ENCODE data around the gene NSMCE1.

The NSMCE1 gene

DNA sequence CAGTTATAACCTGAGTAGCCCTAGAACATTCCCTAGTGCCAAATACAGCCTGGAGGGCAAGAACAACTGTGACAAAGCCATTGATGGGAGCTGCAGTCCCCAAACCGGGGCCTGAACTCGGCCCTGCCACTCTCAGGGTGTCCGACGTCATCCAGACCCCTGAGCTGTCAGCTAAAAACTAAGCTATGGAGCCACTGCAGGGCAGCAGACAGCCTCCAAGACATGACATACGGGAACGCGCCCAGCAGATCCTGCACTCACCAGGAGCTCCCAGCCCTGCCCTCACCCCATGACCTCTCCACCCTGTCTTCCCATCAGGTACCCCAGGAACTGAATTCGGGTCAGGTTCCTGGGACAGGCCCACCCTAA is 36.9 kb downstream of the NSMCE1 start:
- Histone ChIP-seq H3K36me3 (ENCODE audit: control insufficient read depth, insufficient read depth, low read length) (peaks cover 5% of the 10 kb centered on the region), H3K4me1 (ENCODE audit: control insufficient read depth, insufficient read depth, low read length) (peaks cover 1% of the 10 kb centered on the region), H3K4me3 (ENCODE audit: insufficient read depth, low read depth, low read length) (no peak overlapping the region), H3K9me3 (ENCODE audit: control insufficient read depth, low read length) (no peaks in the 10 kb centered on the region), H3K27me3 (ENCODE audit: control insufficient read depth, insufficient read depth, low read length, poor library complexity, severe bottlenecking) (no peaks in the 10 kb centered on the region), H3K27ac (ENCODE audit: insufficient read depth, low read depth, low read length, poor library complexity, severe bottlenecking) (no peak overlapping the region)
- 93 to 96% methylated on average over 8 of the region's 8 CpGs for WGBS, 2 experiments

DNA sequence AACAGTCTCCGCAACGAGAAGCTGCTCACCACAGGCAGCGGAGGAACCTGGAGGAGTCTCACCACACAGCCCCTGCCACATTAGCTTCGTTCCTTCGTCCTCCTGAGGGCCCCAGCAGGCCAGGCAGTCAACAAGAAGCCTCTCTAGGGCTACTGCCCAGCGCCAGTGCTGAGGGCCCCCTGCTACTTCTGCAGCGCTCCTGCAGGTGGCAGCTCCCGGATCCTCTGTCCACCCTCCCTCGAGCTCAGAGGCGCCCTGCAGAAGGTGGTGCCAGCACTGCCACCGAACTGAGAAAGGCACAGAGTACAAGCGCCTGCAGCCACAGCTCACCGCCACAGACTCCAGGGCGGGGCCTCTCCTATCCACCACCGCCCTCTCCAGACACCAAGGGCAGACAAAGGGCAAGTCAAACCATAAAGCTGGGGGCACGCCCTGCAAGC is 38.0 kb downstream of the NSMCE1 start:
- H3K27me3 ChIP-seq (ENCODE audit: control insufficient read depth, insufficient read depth, low read length, poor library complexity, severe bottlenecking), result no peaks in the 10 kb centered on the region
- H3K4me3 ChIP-seq (ENCODE audit: insufficient read depth, low read depth, low read length), result no peak overlapping the region
- 88% methylated on average over 16 of the region's 16 CpGs for WGBS, 2 experiments
- H3K9me3 ChIP-seq (ENCODE audit: control insufficient read depth, low read length), result no peaks in the 10 kb centered on the region
- H3K36me3 ChIP-seq (ENCODE audit: control insufficient read depth, insufficient read depth, low read length), result peaks cover 5% of the 10 kb centered on the region
- H3K4me1 ChIP-seq (ENCODE audit: control insufficient read depth, insufficient read depth, low read length), result no peaks in the 10 kb centered on the region
- no peak overlapping the region for H3K27ac ChIP-seq (ENCODE audit: insufficient read depth, low read depth, low read length, poor library complexity, severe bottlenecking)

DNA sequence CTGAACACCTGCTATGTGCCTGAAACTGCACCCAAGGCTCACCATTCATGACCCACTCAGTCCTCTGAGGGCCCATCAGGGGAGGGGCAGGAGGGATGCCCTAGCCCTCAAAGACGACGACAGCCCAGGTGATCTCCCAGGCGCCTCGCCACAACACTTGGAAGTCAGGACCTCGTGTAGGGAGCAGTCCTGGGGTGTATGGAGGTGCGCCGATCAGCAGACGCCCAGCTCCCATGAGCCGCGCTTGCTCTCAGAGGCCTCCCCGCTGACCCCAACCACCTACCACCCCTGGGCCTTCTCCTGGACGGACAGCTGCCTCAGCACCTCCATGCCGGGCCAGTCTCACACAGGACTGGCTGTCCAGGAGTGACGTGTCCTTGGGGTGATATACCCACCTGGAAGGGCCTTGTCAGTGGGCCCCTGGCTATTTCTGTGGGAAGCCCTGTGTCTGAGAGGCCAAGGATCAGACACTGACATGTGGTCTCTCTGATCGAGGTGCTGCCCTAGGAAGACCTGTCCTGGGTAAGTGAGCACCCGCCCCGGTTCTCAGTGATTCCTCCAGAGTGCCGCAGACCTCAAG is 38.6 kb downstream of the NSMCE1 start:
- Histone ChIP-seq H3K4me1 (ENCODE audit: control insufficient read depth, insufficient read depth, low read length) (no peaks in the 10 kb centered on the region), H3K4me3 (ENCODE audit: insufficient read depth, low read depth, low read length) (no peak overlapping the region), H3K27me3 (ENCODE audit: control insufficient read depth, insufficient read depth, low read length, poor library complexity, severe bottlenecking) (no peaks in the 10 kb centered on the region), H3K36me3 (ENCODE audit: control insufficient read depth, insufficient read depth, low read length) (peaks cover 5% of the 10 kb centered on the region), H3K9me3 (ENCODE audit: control insufficient read depth, low read length) (no peaks in the 10 kb centered on the region), H3K27ac (ENCODE audit: insufficient read depth, low read depth, low read length, poor library complexity, severe bottlenecking) (no peak overlapping the region)
- 94 to 96% methylated on average over 18 of the region's 18 CpGs for WGBS, 2 experiments

DNA sequence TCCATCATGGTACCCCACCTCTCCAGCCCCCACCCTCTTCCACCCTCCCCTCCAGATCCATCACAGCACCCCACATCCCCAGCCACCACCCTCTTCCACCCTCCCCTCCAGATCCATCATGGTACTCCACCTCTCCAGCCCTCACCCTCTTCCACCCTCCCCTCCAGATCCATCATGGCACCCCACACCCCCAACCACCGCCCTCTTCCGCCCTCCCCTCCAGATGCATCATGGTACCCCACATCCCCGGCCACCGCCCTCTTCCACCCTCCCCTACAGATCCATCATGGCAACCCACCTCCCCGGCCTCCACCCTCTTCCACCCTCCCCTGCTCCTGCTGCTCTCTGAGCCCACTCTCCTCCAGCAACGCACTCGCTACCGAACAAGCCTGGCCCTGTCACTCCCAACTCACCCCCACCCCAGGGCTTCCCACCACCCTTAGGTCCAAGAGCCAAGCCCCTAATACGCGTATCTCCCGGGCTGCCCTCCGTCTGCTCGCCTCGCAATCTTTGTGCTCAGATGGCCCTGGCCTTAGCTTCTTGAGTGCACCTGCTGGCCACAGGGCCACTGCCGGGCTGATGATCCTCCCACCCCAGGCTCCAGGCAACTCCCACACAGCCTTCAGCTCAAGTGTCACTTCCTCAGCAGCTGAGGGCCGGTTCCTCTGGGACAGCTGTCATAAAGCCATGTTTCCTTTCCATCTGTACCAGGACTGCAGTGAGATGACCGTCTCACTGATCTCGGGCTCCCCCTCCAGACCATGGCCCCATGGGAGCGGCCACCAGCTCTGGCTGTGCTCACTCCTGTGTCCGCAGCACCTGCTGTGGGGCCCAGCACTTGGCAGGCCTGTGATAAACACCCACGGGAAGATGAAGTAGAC is 39.7 kb downstream of the NSMCE1 start:
- no peak overlapping the region for H3K4me3 ChIP-seq (ENCODE audit: insufficient read depth, low read depth, low read length)
- peaks cover 5% of the 10 kb centered on the region for H3K36me3 ChIP-seq (ENCODE audit: control insufficient read depth, insufficient read depth, low read length)
- no peak overlapping the region for H3K27ac ChIP-seq (ENCODE audit: insufficient read depth, low read depth, low read length, poor library complexity, severe bottlenecking)
- WGBS, 2 experiments, result 94% methylated on average over 21 of the region's 21 CpGs
- H3K27me3 ChIP-seq (ENCODE audit: control insufficient read depth, insufficient read depth, low read length, poor library complexity, severe bottlenecking), result no peaks in the 10 kb centered on the region
- no peaks in the 10 kb centered on the region for H3K4me1 ChIP-seq (ENCODE audit: control insufficient read depth, insufficient read depth, low read length)
- H3K9me3 ChIP-seq (ENCODE audit: control insufficient read depth, low read length), result no peaks in the 10 kb centered on the region

DNA sequence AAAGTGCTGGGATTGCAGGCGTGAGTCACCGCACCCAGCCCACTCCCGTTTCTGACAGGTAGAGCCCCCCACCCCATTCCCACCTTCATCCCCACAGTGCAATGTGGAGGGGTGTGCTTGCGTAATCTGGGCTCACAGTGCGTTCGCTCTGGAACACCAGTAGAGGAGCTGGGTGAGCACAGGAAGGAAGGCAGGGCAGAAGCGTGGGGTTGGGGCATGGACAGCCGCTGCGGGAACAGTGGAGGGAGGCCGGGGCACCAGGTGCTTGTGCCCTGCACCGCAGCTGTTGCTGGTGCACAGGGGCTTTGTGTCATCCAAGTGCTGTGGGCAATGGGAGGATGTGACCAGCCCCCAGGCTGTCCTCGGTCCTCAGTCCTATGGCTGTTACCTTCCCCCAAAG is 40.5 kb downstream of the NSMCE1 start:
- no peaks in the 10 kb centered on the region for H3K4me1 ChIP-seq (ENCODE audit: control insufficient read depth, insufficient read depth, low read length)
- no peaks in the 10 kb centered on the region for H3K9me3 ChIP-seq (ENCODE audit: control insufficient read depth, low read length)
- peaks cover 5% of the 10 kb centered on the region for H3K36me3 ChIP-seq (ENCODE audit: control insufficient read depth, insufficient read depth, low read length)
- H3K4me3 ChIP-seq (ENCODE audit: insufficient read depth, low read depth, low read length), result no peak overlapping the region
- no peaks in the 10 kb centered on the region for H3K27me3 ChIP-seq (ENCODE audit: control insufficient read depth, insufficient read depth, low read length, poor library complexity, severe bottlenecking)
- no peak overlapping the region for H3K27ac ChIP-seq (ENCODE audit: insufficient read depth, low read depth, low read length, poor library complexity, severe bottlenecking)
- 86 to 87% methylated on average over 12 of the region's 12 CpGs for WGBS, 2 experiments

- no peaks in the 10 kb centered on the region for H3K9me3 ChIP-seq (ENCODE audit: control insufficient read depth, low read length)
- no peaks in the 10 kb centered on the region for H3K4me1 ChIP-seq (ENCODE audit: control insufficient read depth, insufficient read depth, low read length)
- 92 to 93% methylated on average over 16 of the region's 16 CpGs for WGBS, 2 experiments
- H3K36me3 ChIP-seq (ENCODE audit: control insufficient read depth, insufficient read depth, low read length), result peaks cover 5% of the 10 kb centered on the region
- H3K27ac ChIP-seq (ENCODE audit: insufficient read depth, low read depth, low read length, poor library complexity, severe bottlenecking), result no peak overlapping the region
- H3K4me3 ChIP-seq (ENCODE audit: insufficient read depth, low read depth, low read length), result no peak overlapping the region
- H3K27me3 ChIP-seq (ENCODE audit: control insufficient read depth, insufficient read depth, low read length, poor library complexity, severe bottlenecking), result no peaks in the 10 kb centered on the region
Measured at GRCh38 chr16:27226976-27227705, 41.4 kb downstream of the NSMCE1 start.

DNA sequence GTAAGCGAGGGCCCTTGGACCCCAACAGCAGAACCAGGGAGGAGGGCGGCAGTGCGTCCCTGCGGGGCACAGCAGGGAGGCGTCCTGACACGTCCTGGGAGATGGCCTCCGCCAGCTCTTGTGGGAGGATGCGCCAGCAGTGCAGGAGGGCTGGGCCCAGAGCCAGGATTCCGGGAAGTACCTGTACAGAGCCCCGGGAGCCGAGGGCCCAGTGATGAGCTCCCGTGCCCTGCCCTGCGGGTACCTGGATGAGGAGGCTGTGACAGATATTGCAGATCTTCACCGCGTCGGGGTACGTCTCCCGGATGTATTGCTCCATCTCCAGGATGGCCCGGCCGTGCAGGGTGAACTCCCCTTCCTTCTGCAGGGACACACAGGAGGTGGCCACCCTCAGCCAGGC is 42.1 kb downstream of the NSMCE1 start:
- WGBS, 2 experiments, result 84 to 85% methylated on average over 20 of the region's 20 CpGs
- Histone ChIP-seq H3K36me3 (ENCODE audit: control insufficient read depth, insufficient read depth, low read length) (peaks cover 5% of the 10 kb centered on the region), H3K9me3 (ENCODE audit: control insufficient read depth, low read length) (no peaks in the 10 kb centered on the region), H3K4me3 (ENCODE audit: insufficient read depth, low read depth, low read length) (no peak overlapping the region), H3K4me1 (ENCODE audit: control insufficient read depth, insufficient read depth, low read length) (no peaks in the 10 kb centered on the region), H3K27me3 (ENCODE audit: control insufficient read depth, insufficient read depth, low read length, poor library complexity, severe bottlenecking) (no peaks in the 10 kb centered on the region), H3K27ac (ENCODE audit: insufficient read depth, low read depth, low read length, poor library complexity, severe bottlenecking) (no peak overlapping the region)

DNA sequence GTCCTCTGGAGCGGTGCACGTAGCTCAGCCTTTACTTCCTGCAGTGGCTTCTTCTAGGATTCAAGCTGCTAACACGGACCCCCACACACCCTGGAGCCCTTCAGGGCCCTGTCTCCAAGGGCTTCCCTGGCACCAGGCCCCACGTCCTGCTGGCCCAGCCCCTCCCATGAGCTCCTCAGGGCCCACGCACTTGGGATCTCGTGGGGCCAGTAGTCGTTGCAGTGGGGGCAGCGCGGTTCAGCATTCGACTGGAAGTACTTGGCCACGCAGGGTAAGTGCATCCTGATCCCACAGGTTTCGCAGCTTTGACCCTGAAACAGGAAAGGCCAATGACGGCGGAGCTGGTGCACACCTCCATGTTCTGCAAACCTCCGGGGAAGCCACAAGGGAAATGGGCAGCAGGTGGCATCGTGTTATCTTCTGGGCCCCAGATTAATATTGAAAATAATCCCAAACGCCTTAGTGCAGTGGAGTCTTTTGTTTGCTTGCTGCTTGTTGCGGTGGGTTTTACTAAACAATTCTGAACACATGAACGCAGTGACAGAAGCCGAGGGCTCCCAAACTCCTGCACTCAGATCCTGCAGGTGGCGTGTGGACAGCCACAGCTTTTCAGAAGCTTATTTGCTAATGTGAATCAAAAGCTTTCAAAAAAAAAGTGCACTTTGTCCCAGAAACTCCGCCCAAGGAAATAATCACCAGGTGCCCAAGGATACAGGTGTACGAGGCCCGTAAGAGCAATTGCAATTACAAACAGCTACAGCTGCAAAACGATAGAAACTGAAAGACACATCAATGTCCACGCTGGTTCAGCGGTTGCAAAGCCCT is 42.8 kb downstream of the NSMCE1 start:
- Histone ChIP-seq H3K4me3 (ENCODE audit: insufficient read depth, low read depth, low read length) (no peak overlapping the region), H3K27ac (ENCODE audit: insufficient read depth, low read depth, low read length, poor library complexity, severe bottlenecking) (no peak overlapping the region), H3K9me3 (ENCODE audit: control insufficient read depth, low read length) (no peaks in the 10 kb centered on the region), H3K36me3 (ENCODE audit: control insufficient read depth, insufficient read depth, low read length) (peaks cover 5% of the 10 kb centered on the region), H3K4me1 (ENCODE audit: control insufficient read depth, insufficient read depth, low read length) (no peaks in the 10 kb centered on the region), H3K27me3 (ENCODE audit: control insufficient read depth, insufficient read depth, low read length, poor library complexity, severe bottlenecking) (no peaks in the 10 kb centered on the region)
- 92% methylated on average over 27 of the region's 27 CpGs for WGBS, 2 experiments

DNA sequence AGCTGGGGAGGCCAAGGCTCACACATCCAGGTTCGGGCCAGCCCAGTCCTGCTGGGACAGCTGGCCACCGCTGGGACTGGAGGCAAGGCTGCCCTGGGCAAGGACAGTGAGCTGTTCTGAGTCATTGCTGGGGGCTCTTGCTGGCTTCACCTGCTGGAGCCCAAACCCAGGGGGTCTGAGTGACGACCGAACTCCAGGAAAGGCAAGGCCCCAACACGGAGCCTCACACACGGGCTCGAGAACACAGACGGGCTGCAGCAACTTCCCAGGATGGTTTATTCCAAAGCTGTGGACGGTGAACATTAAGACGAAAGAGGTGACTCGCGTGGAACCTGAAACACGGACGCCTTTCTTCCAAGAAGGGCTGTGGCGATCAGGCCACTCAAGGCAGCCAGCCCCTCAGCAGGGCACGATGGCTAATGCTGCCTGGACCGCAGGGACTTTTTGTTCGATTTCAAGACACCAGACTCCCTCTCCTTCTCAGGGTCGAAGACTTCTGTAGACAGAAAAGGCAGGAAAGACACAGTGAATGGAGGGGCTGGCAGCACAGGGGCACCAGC is 43.8 kb downstream of the NSMCE1 start:
- Histone ChIP-seq H3K36me3 (ENCODE audit: control insufficient read depth, insufficient read depth, low read length) (peaks cover under 1% of the 10 kb centered on the region), H3K27ac (ENCODE audit: insufficient read depth, low read depth, low read length, poor library complexity, severe bottlenecking) (no peak overlapping the region), H3K4me3 (ENCODE audit: insufficient read depth, low read depth, low read length) (no peak overlapping the region), H3K9me3 (ENCODE audit: control insufficient read depth, low read length) (no peaks in the 10 kb centered on the region), H3K27me3 (ENCODE audit: control insufficient read depth, insufficient read depth, low read length, poor library complexity, severe bottlenecking) (no peaks in the 10 kb centered on the region), H3K4me1 (ENCODE audit: control insufficient read depth, insufficient read depth, low read length) (no peaks in the 10 kb centered on the region)
- 78% methylated on average over 19 of the region's 19 CpGs for WGBS, 2 experiments
